Common myeloid progenitor, CD34-positive (primary cell): ENCODE results near the gene TRPM2.
"Not testable (repeated sequence)": the region's sequence is repeated elsewhere in the genome, so short reads cannot be mapped to it uniquely, and the experiment has no call there.

ENCODE experiments used
- CTCF ChIA-PET: fragments of 350-600 bp; sonication (Branson Sonifier 250); formaldehyde crosslinking; loops from one replicate; lab custom pipeline; 2021; ENCODE audit warnings: antibody characterized with exemption; lab: Charles Lee
- POLR2A ChIA-PET: fragments of 350-600 bp; sonication (Branson Sonifier 250); formaldehyde crosslinking; loops from one replicate; lab custom pipeline; 2021; ENCODE audit warnings: antibody characterized with exemption; lab: Charles Lee
- DNase-seq, 3 donors: peaks; one replicate each; pipeline versions ENCODE4 v3.0.0 to v3.0.0-alpha.2; 2013
- H3K27ac ChIP-seq, 2 experiments: 1 replicate in 1 of 2; 2 replicates in 1 of 2; pipeline ENCODE4 v1.7.0; 2013; ENCODE audit warnings: inconsistent platforms in 2 of 2, low read length in 2 of 2, mild to moderate bottlenecking in 2 of 2, low read depth in 1 of 2, moderate library complexity in 1 of 2; ENCODE audit not compliant: severe bottlenecking in 2 of 2, insufficient read depth in 1 of 2, poor library complexity in 1 of 2
- H3K27me3 ChIP-seq, 5 experiments: replicated peaks in 2 of 5; 1 replicate in 3 of 5; 2 replicates in 2 of 5; pipeline versions ENCODE4 v1.6.1 to v1.7.0; 2013; ENCODE audit warnings: low read length in 4 of 5, mild to moderate bottlenecking in 2 of 5, moderate library complexity in 2 of 5, inconsistent platforms in 1 of 5; ENCODE audit not compliant: insufficient read depth in 5 of 5, control insufficient read depth in 4 of 5
- H3K36me3 ChIP-seq, 4 experiments: 1 replicate in 2 of 4; 2 replicates in 2 of 4; pipeline versions ENCODE4 v1.6.1 to v1.7.0; 2013; ENCODE audit warnings: low read length in 3 of 4, control low read depth in 1 of 4, mild to moderate bottlenecking in 1 of 4; ENCODE audit not compliant: control insufficient read depth in 4 of 4, insufficient read depth in 4 of 4
- H3K4me1 ChIP-seq, 4 experiments: 1 replicate in 3 of 4; 2 replicates in 1 of 4; pipeline versions ENCODE4 v1.6.1 to v1.7.1; 2013; ENCODE audit warnings: low read length in 3 of 4, mild to moderate bottlenecking in 3 of 4, control low read depth in 1 of 4, inconsistent platforms in 1 of 4, moderate library complexity in 1 of 4; ENCODE audit not compliant: control insufficient read depth in 4 of 4, insufficient read depth in 4 of 4; ENCODE audit errors: control extremely low read depth in 1 of 4
- H3K4me3 ChIP-seq, 7 experiments: 1 replicate in 4 of 7; 2 replicates in 3 of 7; pipeline versions ENCODE4 v1.5.1 to v1.7.0; 2013; ENCODE audit warnings: mild to moderate bottlenecking in 7 of 7, low read length in 6 of 7, moderate library complexity in 6 of 7, inconsistent platforms in 2 of 7, low read depth in 2 of 7, control low read depth in 1 of 7; ENCODE audit not compliant: insufficient read depth in 4 of 7, control insufficient read depth in 1 of 7; ENCODE audit errors: extremely low read depth in 1 of 7
- H3K9me3 ChIP-seq, 5 experiments: 1 replicate in 4 of 5; 2 replicates in 1 of 5; pipeline versions ENCODE4 v1.6.1 to v1.7.1; 2013; ENCODE audit warnings: low read length in 4 of 5, mild to moderate bottlenecking in 2 of 5, inconsistent platforms in 1 of 5, low read depth in 1 of 5, moderate library complexity in 1 of 5; ENCODE audit not compliant: control insufficient read depth in 4 of 5, insufficient read depth in 2 of 5; ENCODE audit errors: control extremely low read depth in 1 of 5
- whole genome bisulfite sequencing: methylation state at CpG from one replicate; pipeline ENCODE4 v1.1.5; 2013; ENCODE audit not compliant: insufficient coverage; 5-methylcytosine and 5-hydroxymethylcytosine counted together

TRPM2 gene

DNA sequence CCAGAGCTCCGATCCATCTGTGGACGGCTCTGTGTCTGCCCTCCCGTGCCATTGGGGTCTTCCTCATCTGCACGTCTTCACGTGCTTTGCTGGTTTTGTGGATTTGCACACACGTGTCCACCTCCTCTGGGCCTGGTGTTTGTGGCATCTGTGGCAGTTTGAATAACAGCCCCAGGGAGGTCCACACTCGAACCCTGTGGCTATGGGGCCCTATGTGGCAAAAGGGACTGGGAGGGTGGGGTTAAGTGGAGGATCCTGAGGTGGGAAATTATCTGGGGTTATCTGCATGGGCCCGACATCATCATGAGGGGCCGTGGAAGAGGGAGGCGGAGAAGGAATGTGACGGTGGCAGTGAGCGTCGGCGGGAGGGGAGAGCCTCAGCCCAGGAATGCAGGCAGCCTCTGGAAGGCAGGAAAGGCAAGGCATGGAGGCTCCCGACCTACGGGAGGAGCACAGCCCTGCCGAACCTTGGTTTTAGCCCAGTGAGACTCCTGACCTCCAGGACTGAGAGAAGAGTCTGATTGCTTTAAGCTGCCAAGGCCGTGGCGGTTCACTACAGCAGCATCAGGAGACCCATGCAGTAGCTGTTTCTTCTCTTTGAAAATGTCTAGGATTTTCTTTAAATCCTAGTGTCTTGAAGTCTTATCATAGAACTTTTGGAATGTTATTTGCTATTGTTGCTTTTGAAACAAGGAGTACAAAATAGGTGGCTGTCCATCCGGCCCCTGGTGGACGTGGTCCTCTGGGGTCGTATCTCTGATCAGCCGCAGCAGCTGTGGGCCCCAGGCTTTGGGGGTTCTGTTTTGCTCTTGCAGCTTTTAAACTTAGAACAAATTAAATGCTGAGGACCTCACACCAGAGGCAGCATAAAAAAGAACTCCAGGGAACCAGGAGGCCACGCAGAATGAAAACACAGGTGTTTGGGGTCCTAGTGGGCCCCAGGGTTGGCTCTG is 61.9 kb downstream of the TRPM2 start:
- ChIA-PET CTCF (no interaction called here), POLR2A (no interaction called here)
- Histone ChIP-seq H3K4me3 (no peak overlapping the region), H3K4me1 (no peaks in the 10 kb centered on the region), H3K36me3 (peaks cover 0 to 27% (median 0%) of the 10 kb centered on the region in 4 experiments), H3K9me3 (peaks cover 2 to 13% (median 5%) of the 10 kb centered on the region in 5 experiments), H3K27ac (no peak overlapping the region), H3K27me3 (no peaks in the 10 kb centered on the region)
- no peak for DNase-seq
- WGBS: 85% methylated on average over 24 of the region's 24 CpGs

DNA sequence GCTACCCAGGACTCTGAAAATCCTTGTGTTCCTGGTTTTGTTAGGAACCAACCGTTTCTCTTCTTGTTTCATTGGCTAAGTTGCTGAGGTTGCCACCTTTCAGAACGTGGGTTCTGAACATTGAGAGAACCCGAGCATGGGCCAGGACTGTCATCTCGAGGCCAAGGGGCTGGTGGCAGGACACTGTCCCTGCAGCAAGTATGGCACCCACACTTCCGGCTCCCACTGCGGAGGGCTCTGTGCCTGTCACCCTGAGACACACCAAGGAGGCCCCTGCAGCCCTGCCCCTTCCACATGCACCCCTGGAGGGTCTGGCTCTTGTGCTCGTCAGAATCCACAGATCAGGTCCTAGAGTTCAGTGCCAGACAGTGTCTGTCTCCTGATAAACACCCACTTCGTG is 62.8 kb downstream of the TRPM2 start:
- H3K4me3 ChIP-seq: no peak overlapping the region
- DNase-seq: no peak
- no peak overlapping the region for H3K27ac ChIP-seq
- H3K4me1 ChIP-seq: no peaks in the 10 kb centered on the region
- H3K9me3 ChIP-seq: peaks cover 0 to 13% (median 5%) of the 10 kb centered on the region in 5 experiments
- ChIA-PET CTCF (no interaction called here), POLR2A (interaction anchor here (0.7 kb wide), 1 partner anchor 222 kb away, joined by 4 read pairs; no protein-coding TSS in a partner anchor)
- WGBS: 83% methylated on average over 8 of the region's 8 CpGs
- H3K27me3 ChIP-seq: no peaks in the 10 kb centered on the region
- H3K36me3 ChIP-seq: peaks cover 0 to 27% (median 0%) of the 10 kb centered on the region in 4 experiments

DNA sequence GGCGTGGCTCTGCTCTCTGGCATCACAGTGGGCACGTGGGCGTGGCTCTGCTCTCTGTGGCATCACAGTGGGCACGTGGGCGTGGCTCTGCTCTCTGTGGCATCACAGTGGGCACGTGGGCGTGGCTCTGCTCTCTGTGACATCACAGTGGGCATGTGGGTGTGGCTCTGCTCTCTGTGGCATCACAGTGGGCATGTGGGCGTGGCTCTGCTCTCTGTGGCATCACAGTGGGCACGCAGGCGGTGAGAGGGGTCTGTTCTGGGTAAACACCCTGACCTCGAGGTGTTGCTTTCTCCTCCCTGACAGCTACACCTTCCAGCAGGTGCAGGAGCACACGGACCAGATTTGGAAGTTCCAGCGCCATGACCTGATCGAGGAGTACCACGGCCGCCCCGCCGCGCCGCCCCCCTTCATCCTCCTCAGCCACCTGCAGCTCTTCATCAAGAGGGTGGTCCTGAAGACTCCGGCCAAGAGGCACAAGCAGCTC is 64.2 kb downstream of the TRPM2 start:
- H3K4me3 ChIP-seq, CTCF ChIA-PET, H3K27ac ChIP-seq, POLR2A ChIA-PET, H3K4me1 ChIP-seq, H3K27me3 ChIP-seq, DNase-seq: not testable (repeated sequence)
- H3K36me3 ChIP-seq: peaks cover 0 to 22% (median 0%) of the 10 kb centered on the region in 4 experiments
- H3K9me3 ChIP-seq: peaks cover 0 to 13% (median 2%) of the 10 kb centered on the region in 5 experiments
- WGBS: 97% methylated on average over 18 of the region's 21 CpGs

DNA sequence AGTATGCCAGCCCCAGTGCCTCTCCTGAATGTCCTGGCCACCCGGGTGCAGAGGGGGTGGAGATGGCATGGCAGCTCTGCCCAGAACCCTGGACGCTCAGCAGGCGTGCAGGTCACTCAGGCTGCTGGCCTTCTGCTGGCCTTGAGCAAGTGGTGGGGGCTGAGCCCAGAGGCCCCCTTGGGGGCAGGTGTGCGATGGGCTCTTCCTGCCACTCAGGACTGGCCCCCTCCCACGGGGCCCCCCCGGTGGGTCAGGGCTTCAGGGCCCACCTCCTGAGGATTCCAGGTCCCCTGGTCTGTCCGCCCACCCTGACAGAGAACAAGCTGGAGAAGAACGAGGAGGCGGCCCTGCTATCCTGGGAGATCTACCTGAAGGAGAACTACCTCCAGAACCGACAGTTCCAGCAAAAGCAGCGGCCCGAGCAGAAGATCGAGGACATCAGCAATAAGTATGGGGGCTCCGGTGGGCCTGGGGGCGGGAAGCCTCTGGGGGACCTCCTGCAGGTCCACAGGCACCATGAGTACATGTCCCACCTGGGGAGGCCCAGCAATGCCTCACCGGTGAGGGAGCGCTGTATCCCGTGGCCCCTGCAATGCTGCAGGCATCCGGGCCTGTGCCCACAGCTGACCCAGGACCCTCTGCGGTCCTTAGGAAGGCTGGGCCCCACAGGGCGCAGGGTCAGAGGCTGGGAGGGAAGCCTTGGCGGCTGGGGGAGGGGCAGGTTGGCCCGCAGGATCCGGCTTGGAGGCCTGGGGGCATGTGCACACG is 64.9 kb downstream of the TRPM2 start:
- H3K27me3 ChIP-seq: no peaks in the 10 kb centered on the region
- ChIA-PET POLR2A (no interaction called here), CTCF (no interaction called here)
- peaks cover 0 to 13% (median 2%) of the 10 kb centered on the region in 5 experiments for H3K9me3 ChIP-seq
- H3K36me3 ChIP-seq: peaks cover 0 to 22% (median 0%) of the 10 kb centered on the region in 4 experiments
- H3K4me3 ChIP-seq: no peak overlapping the region
- H3K4me1 ChIP-seq: no peaks in the 10 kb centered on the region
- DNase-seq: no peak
- 94% methylated on average over 24 of the region's 25 CpGs for WGBS
- H3K27ac ChIP-seq: no peak overlapping the region

DNA sequence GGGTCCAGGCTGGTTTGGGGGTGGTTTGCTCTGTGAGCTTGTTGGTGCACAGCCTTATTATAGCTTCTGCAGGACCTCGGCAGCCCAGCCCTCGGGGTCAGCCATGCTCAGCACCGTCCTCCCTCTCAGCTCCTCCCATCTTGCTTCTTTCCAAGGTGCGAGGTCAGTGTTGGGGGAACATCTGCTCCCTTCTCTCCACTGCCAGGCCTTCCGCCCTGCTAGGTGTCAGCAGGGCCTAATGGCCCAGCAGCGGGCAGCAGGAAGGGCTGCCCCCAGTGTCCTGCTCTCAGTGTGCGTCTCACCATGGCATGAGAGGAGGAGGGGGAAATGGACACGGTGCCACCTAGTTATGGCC is 65.4 kb downstream of the TRPM2 start:
- no peaks in the 10 kb centered on the region for H3K4me1 ChIP-seq
- no peak for DNase-seq
- peaks cover 0 to 13% (median 2%) of the 10 kb centered on the region in 5 experiments for H3K9me3 ChIP-seq
- ChIA-PET POLR2A (no interaction called here), CTCF (no interaction called here)
- H3K27me3 ChIP-seq: no peaks in the 10 kb centered on the region
- H3K4me3 ChIP-seq: no peak overlapping the region
- WGBS: 95% methylated on average over 7 of the region's 8 CpGs
- H3K27ac ChIP-seq: no peak overlapping the region
- peaks cover 0 to 22% (median 0%) of the 10 kb centered on the region in 4 experiments for H3K36me3 ChIP-seq

DNA sequence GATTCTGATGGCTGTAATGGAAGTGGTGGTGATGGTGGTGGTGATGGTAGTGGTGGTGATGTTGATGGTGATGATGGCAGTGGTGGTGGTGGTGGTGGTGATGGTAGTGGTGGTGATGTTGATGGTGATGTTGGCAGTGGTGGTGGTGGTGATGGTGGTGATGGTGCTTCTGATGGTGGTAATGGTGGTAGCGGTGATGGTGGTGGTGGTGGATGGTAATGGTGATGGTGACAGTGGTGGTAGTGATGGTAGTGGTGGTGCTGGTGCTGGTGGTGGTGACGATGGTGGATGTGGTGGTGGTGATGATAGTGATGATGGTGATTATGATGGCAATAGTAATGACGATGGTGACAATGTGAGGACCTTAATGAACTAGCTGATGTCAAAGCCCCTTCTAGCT is 66.3 kb downstream of the TRPM2 start:
- Histone ChIP-seq H3K27me3 (no peaks in the 10 kb centered on the region), H3K36me3 (peaks cover 0 to 16% (median 0%) of the 10 kb centered on the region in 4 experiments), H3K9me3 (peaks cover 0 to 13% (median 2%) of the 10 kb centered on the region in 5 experiments), H3K27ac (no peak overlapping the region), H3K4me3 (no peak overlapping the region), H3K4me1 (no peaks in the 10 kb centered on the region)
- POLR2A ChIA-PET: no interaction called here
- 100% methylated on average over 2 of the region's 3 CpGs for WGBS
- CTCF ChIA-PET: no interaction called here
- DNase-seq: no peak
